Suprapubic skin (tissue), 4 donors: ENCODE results near the gene SETD6. TPM values are rescaled to one million over a fixed set of nuclear protein-coding genes. Genes with fewer than 3 reads are reported as not detected.

ENCODE experiments used
- DNase-seq, 2 donors: peaks; one replicate each; pipeline ENCODE4 v3.0.0-alpha.2; 2019; ENCODE audit warnings: low spot score in 2 of 2
- H3K27ac ChIP-seq: fragments of 200-600 bp; sonication (generic); one replicate; pipeline ENCODE4 v1.5.1; 2019
- H3K27me3 ChIP-seq: fragments of 200-600 bp; sonication (generic); one replicate; pipeline ENCODE4 v1.5.1; 2019
- H3K36me3 ChIP-seq: fragments of 200-600 bp; sonication (generic); one replicate; pipeline ENCODE4 v1.5.1; 2019
- H3K4me1 ChIP-seq: fragments of 200-600 bp; sonication (generic); one replicate; pipeline ENCODE4 v1.5.1; 2019
- H3K4me3 ChIP-seq: fragments of 200-600 bp; sonication (generic); one replicate; pipeline ENCODE4 v1.5.1; 2019; ENCODE audit warnings: mild to moderate bottlenecking
- H3K9me3 ChIP-seq: fragments of 200-600 bp; sonication (generic); one replicate; pipeline ENCODE4 v1.5.1; 2019
- EP300 ChIP-seq: sonication (generic); formaldehyde crosslinking; IDR thresholded peaks from one replicate; pipeline ENCODE4 v1.6.1; 2017; ENCODE audit warnings: antibody characterized with exemption
- POLR2A ChIP-seq, 2 donors: fragments of 450-650 bp; IDR thresholded peaks; one replicate each; pipeline ENCODE4 v1.6.1; 2017; ENCODE audit warnings: antibody characterized with exemption in 2 of 2, mild to moderate bottlenecking in 2 of 2, moderate library complexity in 2 of 2
- POLR2AphosphoS5 ChIP-seq, 3 donors: sonication (generic); formaldehyde crosslinking; IDR thresholded peaks; one replicate each; pipeline ENCODE4 v1.6.1; 2017; ENCODE audit warnings: antibody characterized with exemption in 3 of 3
- WGBS: methylation state at CpG from one replicate; pipeline ENCODE4 v1.1.5; 2018; 5-methylcytosine and 5-hydroxymethylcytosine counted together
- total RNA-seq, 4 donors: library from RNA; depleted of rRNA; stranded (reverse); fragments of >200 nt; gene quantifications; one replicate each; pipeline ENCODE4 v1.1.0, GENCODE V29; 2016
- TF ChIP-seq, protein P1 (sequence below), 2 donors: fragments of 200-600 bp in 1 of 2; fragments of 450-650 bp in 1 of 2; sonication (generic) in 1 of 2; IDR thresholded peaks; one replicate each; pipeline ENCODE4 v1.5.1; 2016 to 2019; ENCODE audit warnings: antibody characterized with exemption in 2 of 2, mild to moderate bottlenecking in 1 of 2, moderate library complexity in 1 of 2

Gene SETD6
- total RNA-seq, 4 donors from 2014 or later = 42.6 to 71.8 (median 51.7) TPM

DNA sequence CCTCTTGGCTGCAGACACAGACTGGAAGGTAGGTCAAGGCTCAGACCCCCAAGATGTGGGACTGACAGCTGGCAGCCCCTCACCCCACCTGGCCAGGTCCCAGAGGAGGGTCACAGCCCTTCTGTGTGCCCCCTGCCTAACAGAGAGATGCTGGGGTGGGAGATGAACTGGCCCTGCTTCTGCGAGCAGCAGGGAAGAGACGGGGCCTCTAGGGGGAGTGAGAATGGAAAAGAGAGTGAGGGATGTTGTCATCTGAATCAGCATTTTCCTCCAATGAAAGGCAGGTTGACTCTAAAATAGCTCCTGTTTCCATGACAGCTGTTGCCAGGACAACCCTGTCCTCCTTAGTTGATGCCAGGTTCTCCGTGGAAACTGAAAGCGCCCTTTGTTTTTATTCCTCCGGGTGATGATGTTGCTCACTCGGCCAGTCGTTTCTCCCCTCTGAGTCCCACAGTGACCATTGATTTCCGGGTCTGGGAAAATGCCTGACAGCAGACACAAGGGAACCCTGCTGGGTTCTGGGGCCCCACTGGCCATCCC, 20.3 kb upstream of the SETD6 start:
- H3K27me3 ChIP-seq = peaks cover under 1% of the 10 kb centered on the region
- H3K4me3 ChIP-seq = no peak overlapping the region
- H3K4me1 ChIP-seq = peaks cover under 1% of the 10 kb centered on the region
- no peaks in the 10 kb centered on the region for H3K9me3 ChIP-seq
- TF ChIP-seq EP300 (no peak), POLR2AphosphoS5 (IDR thresholded peaks at IDR 0.05) (no peak)
- TF ChIP-seq, protein P1, sequence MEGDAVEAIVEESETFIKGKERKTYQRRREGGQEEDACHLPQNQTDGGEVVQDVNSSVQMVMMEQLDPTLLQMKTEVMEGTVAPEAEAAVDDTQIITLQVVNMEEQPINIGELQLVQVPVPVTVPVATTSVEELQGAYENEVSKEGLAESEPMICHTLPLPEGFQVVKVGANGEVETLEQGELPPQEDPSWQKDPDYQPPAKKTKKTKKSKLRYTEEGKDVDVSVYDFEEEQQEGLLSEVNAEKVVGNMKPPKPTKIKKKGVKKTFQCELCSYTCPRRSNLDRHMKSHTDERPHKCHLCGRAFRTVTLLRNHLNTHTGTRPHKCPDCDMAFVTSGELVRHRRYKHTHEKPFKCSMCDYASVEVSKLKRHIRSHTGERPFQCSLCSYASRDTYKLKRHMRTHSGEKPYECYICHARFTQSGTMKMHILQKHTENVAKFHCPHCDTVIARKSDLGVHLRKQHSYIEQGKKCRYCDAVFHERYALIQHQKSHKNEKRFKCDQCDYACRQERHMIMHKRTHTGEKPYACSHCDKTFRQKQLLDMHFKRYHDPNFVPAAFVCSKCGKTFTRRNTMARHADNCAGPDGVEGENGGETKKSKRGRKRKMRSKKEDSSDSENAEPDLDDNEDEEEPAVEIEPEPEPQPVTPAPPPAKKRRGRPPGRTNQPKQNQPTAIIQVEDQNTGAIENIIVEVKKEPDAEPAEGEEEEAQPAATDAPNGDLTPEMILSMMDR (IDR thresholded peaks at IDR 0.05) = peak; percentile 3 to 33
- no peak overlapping the region for H3K27ac ChIP-seq
- no peaks in the 10 kb centered on the region for H3K36me3 ChIP-seq
- peak in 1 of 2 donors; percentile 52 for DNase-seq
- WGBS = 9% methylated on average over 8 of the region's 8 CpGs

DNA sequence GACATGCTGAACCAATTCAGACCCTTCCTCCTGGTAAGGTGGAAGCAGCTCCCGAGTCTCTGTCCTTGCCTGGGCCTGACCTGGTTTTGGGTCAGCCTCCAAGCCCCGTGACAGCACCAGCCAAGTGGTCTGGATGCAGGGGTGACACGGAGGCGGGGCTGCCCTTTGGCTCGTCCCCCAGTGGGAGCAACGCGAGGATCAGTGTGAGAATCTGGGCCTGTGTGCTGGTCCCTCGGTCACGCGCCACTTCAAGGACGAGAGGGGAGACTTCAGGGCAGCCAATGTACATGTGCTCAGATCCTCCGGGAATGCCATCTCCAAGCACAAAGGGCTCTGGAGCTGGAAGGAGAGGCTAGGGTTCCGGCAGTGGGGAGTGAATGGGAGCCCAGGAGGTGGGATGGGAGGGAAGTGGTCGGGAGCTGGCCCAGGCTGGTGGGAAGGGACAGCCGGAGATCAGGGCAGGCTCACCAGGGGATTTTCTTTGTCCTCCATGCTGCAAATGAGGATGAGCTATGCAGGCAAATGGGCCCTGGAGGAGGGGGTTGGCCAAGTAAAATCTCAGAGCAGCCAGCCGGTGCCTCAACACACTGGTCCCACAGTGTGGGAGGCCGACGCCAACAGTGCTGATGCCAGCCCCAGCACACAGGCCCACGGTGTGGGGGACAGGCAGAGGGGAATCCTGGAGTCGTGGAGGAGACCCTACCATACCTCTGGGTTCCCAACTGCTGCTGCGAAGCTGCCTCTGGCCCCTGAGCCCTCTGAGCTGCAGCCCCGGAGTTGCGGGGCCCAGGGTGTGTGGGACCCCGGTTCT, 19.6 kb upstream of the SETD6 start:
- no peak overlapping the region for H3K27ac ChIP-seq
- H3K4me3 ChIP-seq = no peak overlapping the region
- TF ChIP-seq EP300 = no peak
- TF ChIP-seq POLR2AphosphoS5 (IDR thresholded peaks at IDR 0.05) = no peak
- TF ChIP-seq POLR2A (IDR thresholded peaks at IDR 0.05) = no peak
- TF ChIP-seq, protein P1 (IDR thresholded peaks at IDR 0.05) = no peak
- H3K4me1 ChIP-seq = peaks cover 8% of the 10 kb centered on the region
- no peaks in the 10 kb centered on the region for H3K9me3 ChIP-seq
- no peaks in the 10 kb centered on the region for H3K36me3 ChIP-seq
- DNase-seq = peak in 1 of 2 donors; percentile 60
- 54% methylated on average over 23 of the region's 24 CpGs for WGBS
- H3K27me3 ChIP-seq = peaks cover 7% of the 10 kb centered on the region

- WGBS = 84% methylated on average over 2 of the region's 2 CpGs
- no peak for DNase-seq
- Histone ChIP-seq H3K4me1 (peaks cover 19% of the 10 kb centered on the region), H3K9me3 (no peaks in the 10 kb centered on the region), H3K27me3 (peaks cover 22% of the 10 kb centered on the region), H3K4me3 (no peak overlapping the region), H3K27ac (no peak overlapping the region), H3K36me3 (no peaks in the 10 kb centered on the region)
- TF ChIP-seq POLR2A (IDR thresholded peaks at IDR 0.05) = no peak
- TF ChIP-seq EP300 = no peak
- TF ChIP-seq, protein P1 (IDR thresholded peaks at IDR 0.05) = no peak
- TF ChIP-seq POLR2AphosphoS5 (IDR thresholded peaks at IDR 0.05) = no peak
These were observed 17.8 kb upstream of the SETD6 start for GRCh38 chr16:58497468-58497867.

- Histone ChIP-seq H3K36me3 (no peaks in the 10 kb centered on the region), H3K27me3 (peaks cover 22% of the 10 kb centered on the region), H3K9me3 (no peaks in the 10 kb centered on the region), H3K4me1 (peaks cover 19% of the 10 kb centered on the region), H3K27ac (no peak overlapping the region), H3K4me3 (no peak overlapping the region)
- peak in 1 of 2 donors; percentile 40 for DNase-seq
- 59% methylated on average over 4 of the region's 5 CpGs for WGBS
- TF ChIP-seq POLR2A (IDR thresholded peaks at IDR 0.05) (no peak), POLR2AphosphoS5 (IDR thresholded peaks at IDR 0.05) (no peak), EP300 (no peak)
- TF ChIP-seq, protein P1 (IDR thresholded peaks at IDR 0.05) = no peak
These were observed 17.4 kb upstream of the SETD6 start for GRCh38 chr16:58497935-58498334.

DNA sequence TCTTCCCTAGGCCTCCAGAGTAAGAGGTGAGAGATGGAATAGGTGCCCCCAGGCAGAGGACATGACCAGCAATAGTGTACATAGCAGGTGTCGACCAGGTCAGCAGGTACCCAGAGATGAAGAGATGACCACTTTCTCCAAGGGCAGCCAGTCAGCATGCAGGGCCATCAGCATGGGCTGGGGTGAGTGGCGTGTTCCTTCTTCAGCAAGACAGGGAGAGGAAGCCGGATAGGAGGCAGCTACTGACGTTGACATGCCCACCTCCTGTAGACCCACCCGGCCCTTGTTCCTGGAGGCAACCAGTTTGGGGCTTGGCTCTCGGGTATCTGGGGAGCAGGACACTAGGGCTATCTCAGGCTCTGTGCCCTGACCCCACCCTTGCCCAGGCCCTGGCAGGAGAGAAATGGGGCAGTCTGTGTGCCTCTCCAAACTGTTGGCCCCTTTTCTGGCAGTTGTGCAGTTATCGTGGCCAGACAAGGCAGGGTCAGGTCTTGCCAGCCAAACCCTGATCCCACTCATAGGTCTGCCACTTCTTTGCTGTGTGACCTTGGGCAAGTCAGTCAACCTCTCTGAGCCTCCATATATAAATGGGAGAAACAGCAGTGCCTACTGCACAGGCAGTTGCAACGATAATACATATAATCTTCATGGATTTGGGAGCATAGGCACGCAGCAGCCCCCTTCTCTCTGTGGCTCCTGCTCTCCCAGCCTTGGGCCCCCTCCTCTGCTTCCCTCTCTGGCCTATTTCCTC, 16.8 kb upstream of the SETD6 start:
- no peak for TF ChIP-seq POLR2A (IDR thresholded peaks at IDR 0.05)
- TF ChIP-seq EP300 = no peak
- TF ChIP-seq, protein P1 (IDR thresholded peaks at IDR 0.05) = no peak
- no peak for TF ChIP-seq POLR2AphosphoS5 (IDR thresholded peaks at IDR 0.05)
- Histone ChIP-seq H3K9me3 (no peaks in the 10 kb centered on the region), H3K27me3 (peaks cover 22% of the 10 kb centered on the region), H3K27ac (no peak overlapping the region), H3K4me3 (no peak overlapping the region), H3K4me1 (peaks cover 19% of the 10 kb centered on the region), H3K36me3 (no peaks in the 10 kb centered on the region)
- WGBS = 80% methylated on average over 6 of the region's 9 CpGs
- peak in 1 of 2 donors; percentile 48 for DNase-seq
